GM21381 (cell line): ENCODE measurements around the gene KIF1A.
"Not testable (repeated sequence)": the region's sequence is repeated elsewhere in the genome, so short reads cannot be mapped to it uniquely, and the experiment has no call there.

Source experiments
- ATAC-seq: cut with Tn5 transposase; IDR thresholded peaks from one replicate; pipeline ENCODE4 v1.9.1; 2021; ENCODE audit warnings: mild to moderate bottlenecking, moderate library complexity; ENCODE audit not compliant: unreplicated experiment

KIF1A gene

DNA sequence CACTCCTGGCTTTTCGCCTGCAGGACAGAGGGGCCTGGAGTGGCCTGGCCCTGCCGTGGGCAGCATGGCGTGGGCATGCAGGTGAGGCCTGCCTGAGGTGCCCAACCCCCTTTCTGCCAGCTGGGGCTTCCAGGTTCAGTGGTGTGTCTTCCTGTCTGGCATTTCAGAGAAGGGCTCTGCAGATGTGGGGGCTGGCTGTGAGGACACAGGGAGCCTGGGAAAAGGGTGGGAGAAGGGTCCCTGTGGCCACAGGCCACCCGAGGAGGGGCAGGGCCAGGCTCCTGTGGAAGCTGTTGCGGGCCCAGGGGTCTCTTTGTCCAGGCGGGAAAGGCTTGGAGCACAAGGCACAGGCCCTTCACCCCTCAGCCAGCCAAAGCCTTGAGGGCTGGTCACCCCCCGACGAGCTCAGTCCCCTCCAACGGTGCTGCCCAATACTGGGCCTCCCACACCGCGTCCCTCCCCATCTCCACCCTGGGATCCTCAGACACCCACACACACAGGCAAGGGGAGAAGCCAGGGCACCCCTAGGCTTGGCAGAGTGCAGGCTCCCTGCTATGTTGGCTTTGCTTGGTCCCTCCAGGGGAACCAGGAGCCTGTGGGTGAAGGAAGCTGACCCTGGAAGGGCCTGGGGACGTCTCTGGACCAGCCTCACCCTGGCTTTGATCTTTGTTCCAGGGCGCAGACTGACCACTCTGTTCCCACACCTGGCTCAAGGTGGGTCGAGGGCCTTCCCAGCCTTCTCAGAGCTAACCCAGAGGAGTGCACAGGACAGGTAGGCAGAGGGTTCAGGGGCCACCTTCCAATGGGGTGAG is 132.1 kb downstream of the KIF1A start:
- ATAC-seq, result no peak

- no peak for ATAC-seq
Measured at GRCh38 chr2:240687045-240687740, 132.8 kb downstream of the KIF1A start.

DNA sequence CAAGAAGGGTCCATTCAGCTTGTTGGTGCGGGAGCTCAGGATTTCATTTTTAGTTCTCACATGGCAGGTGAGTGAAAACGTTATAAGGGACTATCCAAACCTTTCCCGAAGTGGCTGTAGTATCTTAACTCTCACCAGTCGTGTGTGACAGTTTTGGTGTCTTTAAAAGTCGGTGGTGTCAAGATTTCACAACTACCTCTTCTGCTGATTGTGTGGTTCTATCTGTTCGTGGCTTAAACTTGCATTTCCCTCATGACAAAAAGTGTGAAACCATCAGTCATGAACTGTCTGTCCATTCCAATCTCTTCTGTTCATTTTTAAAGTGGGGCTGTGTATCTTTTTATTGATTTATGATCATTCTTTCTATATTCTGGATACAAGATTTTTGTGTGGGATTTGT is 133.6 kb downstream of the KIF1A start:
- ATAC-seq, result no peak

- ATAC-seq, result no peak
Measured at GRCh38 chr2:240685771-240686371, 134.1 kb downstream of the KIF1A start.

DNA sequence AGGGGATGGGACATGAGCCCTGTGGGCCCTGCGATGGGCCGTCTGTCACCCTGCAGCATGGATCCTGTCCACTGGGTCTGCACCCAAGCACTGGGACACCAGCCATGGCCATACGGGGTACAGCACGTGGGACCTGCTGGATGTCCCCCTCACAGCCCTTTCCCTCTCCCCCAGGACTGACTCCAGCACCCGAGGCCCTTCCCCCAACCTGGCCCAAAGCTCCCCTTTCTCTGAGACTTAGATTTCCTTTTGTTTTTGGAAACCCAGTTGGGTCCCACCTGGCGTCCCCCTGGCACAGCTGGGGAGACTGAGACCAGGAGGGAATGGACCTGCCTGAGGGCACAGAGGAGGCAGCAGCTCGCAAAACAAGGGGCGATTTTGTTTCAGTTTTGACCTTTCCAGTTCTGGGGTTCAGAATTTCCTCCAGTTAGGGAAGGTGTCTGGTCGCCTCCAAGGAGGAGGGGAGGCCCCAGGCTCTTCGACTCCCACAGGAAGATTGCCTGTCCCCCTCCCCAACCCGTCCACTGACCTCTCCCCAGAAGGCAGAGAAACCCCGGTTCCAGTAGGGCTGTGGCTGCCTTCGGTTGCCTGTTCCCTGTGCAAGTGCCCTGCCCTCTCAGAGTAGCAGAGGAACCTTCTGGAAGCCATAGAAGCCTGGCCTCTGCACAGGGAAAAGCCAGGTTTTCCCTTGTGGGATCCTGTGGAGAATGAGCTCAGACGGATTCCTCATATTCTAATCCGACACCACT is 135.9 kb downstream of the KIF1A start:
- ATAC-seq, result not testable (repeated sequence)

DNA sequence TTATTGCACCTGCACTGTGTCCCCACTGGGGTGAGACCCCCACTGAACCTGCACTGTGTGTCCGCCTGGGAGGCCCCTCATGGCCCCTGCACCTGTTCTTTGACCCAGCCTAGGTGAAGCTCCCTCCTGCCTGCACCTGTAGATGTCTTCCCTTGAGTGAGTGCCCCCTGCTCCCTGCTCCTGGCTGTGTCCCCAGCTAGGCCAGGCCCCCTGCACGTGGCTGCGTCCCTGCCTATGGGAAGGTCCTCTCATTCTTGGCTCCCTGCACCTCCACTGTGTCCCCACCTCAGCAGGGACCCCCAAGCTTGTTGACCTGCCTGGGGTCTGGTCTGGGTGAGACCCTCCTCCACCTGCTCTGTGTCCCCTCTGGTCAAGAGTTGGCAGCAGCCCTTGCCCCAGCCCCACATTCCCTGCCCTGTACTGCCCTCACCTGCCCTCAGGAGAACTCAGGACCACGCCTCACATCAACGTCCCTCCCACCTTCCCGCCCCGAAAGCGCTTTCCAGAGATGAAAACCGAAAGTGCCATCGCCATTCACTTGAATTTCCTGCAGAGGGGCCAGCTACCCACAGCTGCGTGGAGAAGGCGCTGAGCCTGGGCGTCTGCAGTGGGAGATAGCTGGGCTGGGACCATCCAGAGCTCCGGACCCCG is 136.6 kb downstream of the KIF1A start:
- not testable (repeated sequence) for ATAC-seq

DNA sequence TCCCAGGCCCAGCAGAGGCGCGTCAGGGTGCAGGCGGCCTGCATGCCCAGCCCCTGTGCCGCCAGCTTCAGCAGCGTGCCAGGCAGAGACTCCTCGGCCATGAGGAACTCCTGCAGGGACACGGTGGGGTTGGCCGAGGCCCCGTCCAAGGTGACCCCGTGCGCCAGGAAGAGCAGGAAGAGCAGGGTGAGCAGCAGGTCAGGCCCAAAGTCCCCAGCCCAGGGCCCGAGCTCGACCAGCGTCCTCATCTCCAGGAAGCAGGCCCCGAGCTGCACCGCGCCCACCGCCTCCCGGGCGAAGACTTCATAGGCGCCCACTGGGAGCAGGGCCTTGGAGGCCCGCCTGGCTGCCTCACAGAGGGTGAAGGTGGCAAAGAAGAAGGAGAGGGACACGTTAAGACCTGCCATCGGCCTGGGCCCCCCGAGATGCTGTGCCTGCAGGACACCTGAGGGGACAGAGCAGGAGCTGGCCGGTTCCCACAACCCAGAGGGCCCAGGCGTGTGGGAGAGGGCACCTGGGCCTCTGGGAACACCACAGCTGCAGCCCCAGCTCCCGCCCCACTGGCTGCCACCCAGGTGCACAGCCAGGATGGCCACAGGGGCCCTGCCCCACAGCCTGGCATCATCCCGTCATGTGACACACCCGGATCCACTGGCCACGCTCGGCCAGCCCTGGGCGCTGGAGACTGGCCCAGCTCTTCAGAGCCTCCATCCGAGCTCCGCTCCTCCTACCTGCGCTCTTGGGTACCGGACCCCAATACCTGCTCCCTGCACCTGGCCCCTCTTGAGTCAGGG is 137.4 kb downstream of the KIF1A start, which contains the start of gene AQP12B:
AQP12B (minus strand) TSS at position 455 of the 794 bp plus-strand sequence; CDS start at position 407, 48 bp downstream.
- ATAC-seq, result not testable (repeated sequence)

GRCh38 chr2:240680185-240680584 is 139.8 kb downstream of the KIF1A start:
- not testable (repeated sequence) for ATAC-seq

GRCh38 chr2:240678909-240679308 is 141.1 kb downstream of the KIF1A start:
- ATAC-seq, result not testable (repeated sequence)

GRCh38 chr2:240678043-240678442 is 142.0 kb downstream of the KIF1A start:
- ATAC-seq, result not testable (repeated sequence)

DNA sequence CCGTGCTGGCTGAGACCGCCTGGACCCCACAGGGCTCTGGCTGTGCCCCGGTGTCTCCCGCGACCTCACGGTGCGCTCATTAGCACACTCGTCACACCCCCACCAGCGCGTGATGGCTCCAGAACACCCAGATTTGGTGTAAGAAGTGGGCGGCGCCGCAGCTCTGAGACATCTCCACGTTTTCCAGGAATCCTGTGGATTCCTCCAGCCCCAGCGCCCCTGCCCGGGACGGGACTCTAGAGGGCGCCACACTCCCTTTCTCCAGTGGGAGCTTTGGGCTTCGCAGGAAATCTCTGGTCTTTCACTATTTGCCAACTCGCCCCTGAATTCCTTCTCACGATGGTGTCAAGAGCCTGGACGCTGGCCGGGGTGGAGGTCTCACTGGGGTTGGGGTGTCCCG is 144.7 kb downstream of the KIF1A start:
- ATAC-seq, result not testable (repeated sequence)

DNA sequence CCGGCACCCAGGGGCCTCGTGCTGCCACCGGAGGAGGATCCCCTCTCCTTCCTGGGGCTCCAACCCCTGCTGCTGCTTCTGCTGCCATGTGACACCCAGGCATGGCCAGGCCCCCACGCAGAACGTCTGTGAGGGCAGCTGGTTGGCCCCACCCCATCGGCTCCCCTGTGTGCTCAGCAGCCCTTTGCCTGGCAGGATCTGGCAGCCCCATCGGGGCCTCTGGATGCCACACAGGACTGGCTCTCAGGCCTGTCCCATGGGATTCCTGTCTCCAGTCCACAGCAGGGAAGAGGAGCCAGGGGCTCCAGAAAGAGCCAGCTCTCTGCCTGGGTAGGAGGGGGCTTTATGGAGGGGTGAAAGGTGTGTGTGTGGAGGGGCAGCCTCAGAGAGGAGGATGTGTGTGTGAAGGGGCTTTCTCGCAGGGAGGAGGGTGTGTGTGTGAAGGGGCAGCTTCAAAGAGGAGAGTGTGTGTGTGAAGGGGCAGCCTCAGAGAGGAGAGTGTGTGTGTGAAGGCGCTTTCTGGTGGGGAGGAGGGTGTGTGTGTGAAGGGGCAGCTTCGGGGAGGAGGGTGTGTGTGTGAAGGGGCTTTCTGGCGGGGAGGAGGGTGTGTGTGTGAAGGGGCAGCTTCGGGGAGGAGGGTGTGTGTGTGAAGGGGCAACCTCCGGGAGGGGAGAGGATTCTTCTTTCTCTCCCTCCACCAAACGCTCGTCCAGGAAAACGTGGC is 145.4 kb downstream of the KIF1A start:
- not testable (repeated sequence) for ATAC-seq

DNA sequence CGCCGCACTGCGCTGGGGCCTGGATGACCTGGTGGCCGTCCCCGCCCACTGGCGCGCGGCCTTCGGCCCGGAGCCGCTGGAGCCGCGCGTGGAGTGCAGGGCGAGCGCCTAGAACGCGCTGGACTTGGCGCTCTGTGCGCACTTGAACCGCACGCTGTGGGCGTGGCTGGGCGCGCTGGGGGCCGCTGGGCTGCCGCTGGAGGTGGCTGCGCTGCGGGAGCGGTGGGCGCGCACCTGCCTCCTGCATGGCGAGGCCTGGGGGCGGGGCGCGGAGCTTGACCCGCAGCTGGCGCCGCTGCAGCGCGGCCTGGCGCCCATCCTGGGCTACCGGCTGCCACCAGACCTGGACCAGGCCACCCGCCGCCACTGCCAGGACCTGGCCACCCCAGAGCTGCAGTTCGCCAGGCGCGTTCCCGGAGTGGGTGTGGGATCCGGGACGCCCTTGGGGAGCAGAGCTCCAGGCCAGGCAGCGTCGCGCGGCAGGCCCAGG is 147.3 kb downstream of the KIF1A start:
- ATAC-seq, result no peak

GRCh38 chr2:240672076-240672700 is 147.8 kb downstream of the KIF1A start:
- no peak for ATAC-seq

DNA sequence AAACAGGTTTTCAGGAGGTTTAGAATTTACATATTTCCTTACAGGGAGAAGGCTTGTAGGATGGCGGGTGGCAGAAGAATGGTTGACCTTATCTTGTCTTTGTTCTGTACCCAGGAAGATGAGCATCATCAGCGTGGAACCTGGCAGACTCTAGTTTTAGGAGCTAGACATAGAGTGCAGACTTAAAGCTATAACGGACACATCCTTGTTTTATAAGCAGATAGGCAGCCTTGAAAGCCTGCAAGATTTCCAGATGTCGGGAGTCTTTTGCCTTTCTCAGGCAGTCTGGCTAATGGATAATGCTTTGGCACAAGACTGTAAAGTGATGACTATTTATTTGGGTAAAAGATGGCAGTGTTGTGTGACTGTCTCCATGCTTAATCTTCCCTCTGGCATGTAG is 149.1 kb downstream of the KIF1A start:
- no peak for ATAC-seq

DNA sequence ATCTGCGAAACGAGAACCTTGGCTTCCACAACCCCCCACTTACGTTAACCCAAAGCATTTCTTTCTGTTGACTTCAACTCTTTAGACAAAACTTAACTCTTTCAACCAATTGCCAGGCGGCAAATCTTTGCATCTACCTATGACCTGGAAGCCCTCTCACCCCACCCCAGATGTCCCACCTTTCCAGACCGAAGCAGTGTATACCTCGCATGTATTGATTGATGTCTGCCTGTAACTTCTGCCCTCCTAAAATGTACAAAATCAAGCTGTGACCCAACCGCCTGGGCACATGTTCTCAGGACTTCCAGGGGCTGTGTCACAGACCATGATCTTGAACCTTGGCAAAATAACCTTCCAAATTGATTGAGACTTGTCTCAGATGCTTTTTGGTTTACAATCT is 149.6 kb downstream of the KIF1A start:
- ATAC-seq, result no peak

DNA sequence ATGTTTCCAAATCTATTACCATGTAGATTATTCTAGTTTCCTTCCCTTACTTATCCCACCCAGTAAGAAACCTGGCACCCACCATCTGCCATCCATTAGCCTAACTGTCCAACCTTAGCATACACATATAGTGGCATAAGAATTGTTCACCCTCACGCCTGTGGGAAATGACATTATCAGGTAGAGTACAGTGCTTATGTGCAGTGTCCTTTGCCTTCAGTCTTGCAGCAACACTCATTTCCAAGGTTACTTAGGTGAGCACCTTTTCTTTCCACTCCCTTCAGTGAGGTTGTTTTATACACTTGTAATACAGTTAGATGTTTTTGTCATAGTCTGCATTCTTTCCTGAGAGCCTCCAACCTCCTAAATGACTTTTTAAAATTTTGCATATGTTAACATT is 155.4 kb downstream of the KIF1A start:
- no peak for ATAC-seq
